HG03442 (cell line): ENCODE data around the gene USP15.
"Not testable (repeated sequence)": the region's sequence is repeated elsewhere in the genome, so short reads cannot be mapped to it uniquely, and the experiment has no call there.

ENCODE experiments used
- ATAC-seq: cut with Tn5 transposase; IDR thresholded peaks from one replicate; pipeline ENCODE4 v1.9.1; 2021; ENCODE audit warnings: mild to moderate bottlenecking, moderate library complexity; ENCODE audit not compliant: unreplicated experiment

USP15 gene

DNA sequence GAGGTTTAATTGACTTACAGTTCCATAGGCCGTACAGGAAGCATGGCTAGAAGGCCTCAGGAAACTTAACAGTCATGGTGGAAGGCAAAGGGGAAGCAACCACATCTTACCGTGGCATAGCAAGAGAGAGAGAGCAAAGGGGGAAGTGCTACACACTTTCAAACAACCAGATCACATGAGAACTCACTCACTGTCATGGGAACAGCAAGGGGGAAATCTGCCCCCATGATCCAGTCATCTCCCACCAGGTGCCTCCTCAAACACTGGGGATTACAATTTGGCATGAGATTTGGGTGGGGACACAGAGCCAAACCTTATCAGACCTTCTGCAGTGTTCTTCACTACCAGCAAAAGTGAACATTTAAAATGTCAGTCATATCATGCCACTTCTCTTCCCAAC is 58.9 kb downstream of the USP15 start:
- no peak for ATAC-seq

DNA sequence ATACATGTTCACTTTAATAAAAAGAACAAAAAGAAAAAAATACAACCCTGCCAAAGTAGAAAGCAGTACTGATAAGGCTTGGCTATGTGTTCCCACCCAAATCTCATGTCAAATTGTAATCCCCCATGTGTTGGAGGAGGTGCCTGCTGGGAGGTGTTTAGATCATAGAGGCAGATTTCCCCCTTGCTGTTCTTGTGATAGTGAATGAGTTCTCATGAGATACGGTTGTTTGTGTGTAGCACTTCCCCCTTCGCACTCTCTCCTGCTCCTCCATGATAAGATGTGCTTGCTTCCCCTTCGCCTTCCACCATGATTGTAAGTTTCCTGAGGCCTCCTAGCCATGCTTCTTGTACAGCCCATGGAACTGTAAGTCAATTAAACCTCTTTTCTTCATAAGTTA is 59.9 kb downstream of the USP15 start:
- no peak for ATAC-seq

DNA sequence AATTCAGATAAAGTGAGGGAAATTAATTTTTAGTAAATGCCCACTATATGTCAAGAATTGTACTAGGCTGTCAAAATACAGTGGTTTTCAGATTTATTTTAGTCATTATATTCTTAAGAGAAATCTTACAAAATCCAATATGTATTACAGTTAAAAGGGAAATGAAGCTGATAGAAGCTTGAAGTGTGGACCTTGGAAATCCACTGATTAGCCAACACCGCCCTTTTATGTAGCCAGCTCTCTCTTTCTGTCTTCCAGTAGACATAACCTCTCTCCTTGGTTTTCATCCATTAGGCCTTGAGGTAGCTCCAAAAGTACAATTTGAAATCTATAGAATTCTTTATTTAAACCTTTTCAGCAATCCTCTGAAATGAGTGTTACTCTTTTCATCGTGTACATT is 63.2 kb downstream of the USP15 start:
- ATAC-seq = no peak

DNA sequence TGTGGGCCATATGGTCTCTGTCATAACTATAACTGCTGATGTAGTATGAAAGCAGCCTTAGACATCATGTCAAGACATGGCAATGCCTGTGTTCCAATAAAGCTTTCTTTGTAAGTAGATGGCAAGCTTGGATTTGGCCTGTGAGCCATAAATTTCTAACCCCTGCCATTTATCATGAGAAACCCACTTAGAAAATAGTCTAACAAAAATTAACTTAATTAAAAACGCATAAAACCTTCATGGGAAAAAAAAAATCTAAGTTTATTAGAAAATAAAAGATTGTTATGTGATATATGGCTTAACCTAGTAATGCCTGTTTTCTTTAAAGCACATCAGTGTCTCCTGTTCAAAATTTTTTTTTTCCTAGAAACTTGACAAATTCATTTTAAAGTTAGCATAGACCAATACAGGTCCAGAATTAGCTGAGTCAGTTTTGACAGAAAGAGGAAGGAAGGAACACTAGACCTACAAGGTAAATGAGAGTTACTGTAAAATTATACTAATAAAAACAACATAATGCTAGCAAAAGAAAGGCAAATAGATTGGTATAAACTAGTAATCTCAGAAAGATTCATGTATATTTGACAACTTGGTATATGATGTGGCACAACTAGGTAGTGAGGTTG is 68.2 kb downstream of the USP15 start:
- ATAC-seq = no peak

DNA sequence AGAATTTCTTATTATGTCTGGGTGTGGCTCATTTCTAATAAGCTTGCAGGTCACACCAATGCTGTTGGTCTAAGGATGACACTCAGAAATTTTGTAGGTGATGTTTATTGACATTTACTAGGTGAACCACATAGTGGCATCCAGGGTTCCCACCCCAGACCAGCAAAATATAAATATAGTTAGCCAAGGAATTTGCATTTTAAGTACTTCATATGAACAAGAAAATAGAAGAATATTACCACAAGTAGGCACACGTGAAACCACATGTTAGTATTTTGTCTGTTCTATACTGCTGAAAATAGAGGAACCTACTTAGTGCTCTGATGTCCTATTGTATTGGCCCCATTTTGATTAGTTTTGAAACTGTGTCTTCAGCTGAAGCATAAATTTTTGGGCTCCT is 71.1 kb downstream of the USP15 start:
- ATAC-seq = peak; percentile 73

DNA sequence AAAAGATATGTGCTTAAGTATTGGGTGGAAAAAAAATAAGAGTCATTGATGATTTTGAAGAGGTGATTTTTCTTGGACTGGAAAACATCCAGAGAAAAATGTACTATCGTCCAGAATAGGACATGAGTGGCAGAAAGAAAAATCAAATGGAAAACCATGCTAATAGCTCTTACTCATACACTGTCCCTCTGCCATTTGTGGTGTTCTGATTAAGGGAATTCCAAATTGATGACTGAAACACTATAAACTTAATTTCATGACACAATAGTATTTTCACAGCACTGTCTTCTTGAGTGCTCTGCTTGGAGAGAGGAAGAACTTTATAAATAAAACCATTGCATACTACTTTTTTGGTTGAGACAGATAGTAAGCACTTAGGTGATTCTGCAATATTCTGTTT is 72.4 kb downstream of the USP15 start:
- no peak for ATAC-seq

DNA sequence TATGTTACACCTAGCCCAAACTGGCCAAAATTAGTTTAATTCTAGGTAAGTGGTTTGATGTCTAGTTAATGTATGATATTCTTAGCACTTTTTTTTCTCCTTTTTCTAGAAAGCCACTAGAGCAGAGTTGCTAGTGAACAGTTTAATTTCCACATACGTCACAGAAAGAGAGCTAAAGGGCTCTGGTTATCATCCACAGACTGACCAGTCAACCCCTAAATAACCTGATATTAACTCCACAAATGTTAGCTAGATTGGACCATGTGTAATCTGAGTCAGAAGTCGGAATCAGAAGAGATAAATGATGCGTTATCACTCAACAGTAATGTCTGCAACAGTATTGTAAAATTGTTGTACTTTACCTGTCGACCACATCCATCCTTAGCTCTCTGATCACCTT is 74.9 kb downstream of the USP15 start:
- ATAC-seq = no peak

DNA sequence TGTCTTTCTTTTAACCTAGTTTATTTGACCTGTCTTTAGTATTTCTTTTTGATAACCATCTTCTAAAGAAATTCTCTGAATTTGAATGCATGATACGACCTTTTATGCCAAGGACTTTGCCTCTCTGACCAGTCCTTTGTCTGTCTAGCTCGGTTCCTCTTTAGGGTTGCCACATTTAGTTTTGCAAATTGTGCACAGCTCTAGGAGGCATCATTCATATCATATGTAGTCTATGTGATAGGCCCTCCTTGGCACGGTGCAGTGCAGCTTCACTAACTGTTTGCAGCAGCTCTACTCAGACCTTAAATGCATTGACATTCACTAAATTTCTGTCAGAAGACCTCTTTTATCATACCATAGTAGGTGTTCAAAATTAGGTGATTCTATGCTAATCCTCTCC is 75.6 kb downstream of the USP15 start:
- no peak for ATAC-seq

DNA sequence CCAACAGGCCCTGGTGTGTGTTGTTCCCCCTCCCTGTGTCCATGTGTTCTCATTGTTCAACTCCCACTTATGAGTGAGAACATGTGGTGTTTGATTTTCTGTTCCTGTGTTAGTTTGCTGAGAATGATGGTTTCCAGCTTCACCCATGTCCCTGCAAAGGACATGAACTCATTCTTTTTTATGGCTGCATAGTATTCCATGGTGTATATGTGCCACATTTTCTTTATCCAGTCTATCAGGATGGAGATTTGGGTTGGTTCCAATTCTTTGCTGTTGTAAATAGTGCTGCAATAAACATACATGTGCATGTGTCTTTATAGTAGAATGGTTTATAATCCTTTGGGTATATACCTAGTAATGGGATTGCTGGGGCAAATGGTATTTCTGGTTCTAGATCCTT is 77.4 kb downstream of the USP15 start:
- ATAC-seq = not testable (repeated sequence)

DNA sequence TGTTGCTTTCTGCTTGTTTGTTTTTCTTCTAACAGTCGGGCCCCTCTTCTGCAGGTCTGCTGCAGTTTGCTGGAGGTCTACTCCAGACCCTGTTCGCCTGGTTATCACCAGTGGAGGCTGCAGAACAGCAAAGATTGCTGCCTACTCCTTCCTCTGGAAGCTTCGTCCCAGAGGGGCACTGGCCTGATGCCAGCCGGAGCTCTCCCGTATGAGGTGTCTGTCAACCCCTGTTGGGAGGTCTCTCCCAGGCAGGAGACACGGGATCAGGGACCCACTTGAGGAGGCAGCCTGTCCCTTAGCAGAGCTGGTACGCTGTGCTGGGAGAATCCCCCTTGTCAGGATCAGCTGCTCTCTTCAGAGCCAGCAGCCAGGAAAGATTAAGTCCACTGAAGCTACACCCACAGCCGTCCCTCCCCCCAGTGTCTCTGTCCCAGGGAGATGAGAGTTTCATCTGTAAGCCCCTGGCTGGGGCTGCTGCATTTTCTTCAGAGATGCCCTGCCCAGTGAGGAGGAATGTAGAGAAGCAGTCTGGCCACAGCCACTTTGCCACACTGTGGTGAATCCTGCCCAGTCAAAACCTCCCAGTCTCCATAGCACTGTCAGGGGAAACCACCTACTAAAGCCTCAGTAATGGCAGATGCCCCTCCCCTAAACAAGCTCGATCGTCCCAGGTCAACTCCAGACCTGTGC is 82.6 kb downstream of the USP15 start:
- not testable (repeated sequence) for ATAC-seq

DNA sequence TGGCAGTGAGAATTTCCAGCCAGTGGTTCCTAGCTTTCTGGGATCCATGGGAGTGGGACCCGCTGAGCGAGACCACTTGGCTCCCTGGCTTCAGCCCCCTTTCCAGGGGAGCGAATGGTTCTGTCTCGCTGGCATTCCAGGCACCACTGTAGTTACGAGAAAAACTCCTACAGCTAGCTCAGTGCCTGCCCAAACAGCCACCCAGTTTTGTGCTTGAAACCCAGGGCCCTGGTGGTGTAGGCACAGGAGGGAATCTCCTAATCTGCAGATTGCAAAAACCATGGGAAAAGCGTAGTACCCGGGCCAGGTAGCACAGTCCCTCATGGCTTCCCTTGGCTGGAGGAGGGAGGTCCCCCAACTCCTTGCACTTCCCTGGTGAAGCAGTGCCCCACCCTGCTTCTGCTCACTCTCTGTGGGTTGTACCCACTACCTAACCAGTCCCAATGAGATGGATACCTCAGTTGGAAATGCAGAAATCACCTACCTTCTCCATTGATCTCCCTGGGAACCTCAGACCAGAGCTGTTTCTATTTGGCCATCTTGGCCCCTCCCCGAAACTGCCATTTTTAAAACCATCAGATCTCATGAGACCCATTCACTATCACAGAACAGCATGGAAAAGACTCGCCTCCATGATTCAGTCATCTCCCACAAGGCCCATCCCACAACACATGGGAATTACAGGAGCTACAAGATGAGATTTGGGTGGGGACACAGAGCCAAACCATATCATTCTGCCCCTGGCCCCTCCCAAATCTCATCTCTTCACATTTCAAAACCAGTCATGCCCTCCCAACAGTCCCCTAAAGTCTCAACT is 83.3 kb downstream of the USP15 start:
- not testable (repeated sequence) for ATAC-seq

DNA sequence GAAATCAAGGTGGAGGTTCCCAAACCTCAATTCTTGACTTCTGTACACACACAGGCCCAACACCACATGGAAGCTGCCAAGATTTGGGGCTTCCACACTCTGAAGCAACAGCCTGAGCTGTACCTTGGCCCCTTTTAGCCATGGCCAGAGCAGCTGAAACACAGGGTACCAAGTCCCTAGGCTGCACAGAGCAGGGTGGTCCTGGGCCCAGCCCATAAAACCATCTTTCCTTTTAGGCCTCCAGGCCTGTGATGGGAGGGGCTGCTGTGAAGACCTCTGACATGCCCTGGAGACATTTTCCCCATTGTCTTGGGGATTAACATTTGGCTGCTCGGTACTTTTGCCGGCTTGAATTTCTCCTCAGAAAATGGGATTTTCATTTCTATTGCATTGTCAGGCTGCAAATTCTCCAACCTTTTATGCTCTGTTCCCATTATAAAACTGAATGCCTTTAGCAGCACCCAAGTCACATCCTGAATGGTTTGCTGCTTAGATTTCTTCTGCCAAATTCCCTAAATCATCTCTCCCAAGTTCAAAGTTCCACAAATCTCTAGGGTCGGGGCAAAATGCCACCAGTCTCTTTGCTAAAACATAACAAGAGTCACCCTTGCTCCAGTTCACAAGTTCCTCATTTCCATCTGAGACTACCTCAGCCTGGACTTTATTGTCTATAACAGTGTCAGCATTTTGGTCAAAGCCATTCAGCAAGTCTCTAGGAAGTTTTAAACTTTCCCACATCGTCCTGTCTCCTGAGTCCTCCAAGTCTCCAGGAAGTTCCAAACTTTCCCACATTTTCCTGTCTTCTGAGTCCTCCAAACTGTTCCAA is 84.7 kb downstream of the USP15 start:
- not testable (repeated sequence) for ATAC-seq

DNA sequence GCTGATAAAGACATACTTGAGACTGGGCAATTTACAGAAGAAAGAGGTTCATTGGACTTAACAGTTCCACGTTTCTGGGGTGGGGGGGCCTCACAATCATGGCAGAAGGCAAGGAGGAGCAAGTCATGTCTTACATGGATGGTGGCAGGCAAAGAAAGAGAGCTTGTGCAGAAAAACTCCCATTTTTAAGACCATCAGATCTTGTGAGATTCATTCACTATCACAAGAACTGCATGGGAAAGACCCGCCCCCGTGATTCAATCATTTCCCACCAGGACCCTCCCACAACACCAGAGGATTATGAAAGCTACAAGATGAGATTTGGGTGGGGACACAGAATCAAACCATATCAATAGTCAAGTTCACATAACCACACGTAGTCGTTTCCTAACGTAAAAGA is 85.5 kb downstream of the USP15 start:
- ATAC-seq = no peak

DNA sequence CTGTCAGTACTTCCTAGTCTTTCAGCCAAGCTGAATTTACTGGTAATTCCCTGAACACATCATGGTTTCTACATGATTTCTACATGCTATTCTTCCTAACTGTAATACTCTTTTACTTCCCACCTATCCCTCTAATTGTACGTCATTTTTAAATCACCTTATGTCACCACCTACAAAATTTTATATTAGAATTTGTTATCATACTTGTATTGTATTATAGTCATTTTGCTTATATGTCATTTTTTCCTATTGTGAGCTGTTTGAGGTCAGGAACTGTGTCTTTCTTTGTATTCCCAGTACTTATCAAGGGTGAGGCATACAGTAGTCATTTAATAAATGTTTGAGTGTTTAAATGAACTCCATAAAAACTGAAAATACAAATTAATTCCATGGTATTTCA is 86.6 kb downstream of the USP15 start:
- no peak for ATAC-seq

DNA sequence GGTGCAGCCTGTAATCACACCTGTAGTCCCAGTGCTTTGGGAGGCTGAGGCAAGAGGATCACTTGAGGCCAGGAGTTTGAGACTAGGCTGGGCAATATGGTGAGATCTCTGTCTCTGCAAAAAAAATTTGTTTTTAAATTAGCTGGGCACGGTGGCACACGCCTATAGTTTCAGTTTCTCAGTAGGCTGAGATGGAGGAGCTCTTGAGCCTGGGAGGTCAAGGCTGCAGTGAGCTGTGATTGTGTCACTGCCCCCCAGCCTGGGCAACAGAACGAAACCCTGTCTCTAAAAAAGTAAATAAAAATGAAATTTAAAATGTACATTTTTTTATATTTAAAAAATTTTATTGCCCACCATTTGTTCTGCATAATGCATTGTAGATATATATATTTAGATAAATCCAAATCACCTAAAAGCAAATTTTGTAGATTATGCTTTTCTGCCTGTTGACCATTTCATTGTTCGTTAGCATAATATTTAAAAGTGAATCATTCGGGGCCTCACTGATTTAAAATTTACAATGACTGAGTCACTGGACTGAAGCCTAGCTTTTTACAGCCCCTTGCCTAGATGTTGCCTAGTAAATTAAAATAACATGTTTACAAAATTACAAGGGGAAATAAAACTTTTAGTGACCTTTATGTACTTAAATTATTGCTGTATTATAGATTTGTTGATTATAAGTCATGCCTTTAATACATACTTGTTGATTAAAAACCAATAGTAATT is 87.9 kb downstream of the USP15 start:
- no peak for ATAC-seq

DNA sequence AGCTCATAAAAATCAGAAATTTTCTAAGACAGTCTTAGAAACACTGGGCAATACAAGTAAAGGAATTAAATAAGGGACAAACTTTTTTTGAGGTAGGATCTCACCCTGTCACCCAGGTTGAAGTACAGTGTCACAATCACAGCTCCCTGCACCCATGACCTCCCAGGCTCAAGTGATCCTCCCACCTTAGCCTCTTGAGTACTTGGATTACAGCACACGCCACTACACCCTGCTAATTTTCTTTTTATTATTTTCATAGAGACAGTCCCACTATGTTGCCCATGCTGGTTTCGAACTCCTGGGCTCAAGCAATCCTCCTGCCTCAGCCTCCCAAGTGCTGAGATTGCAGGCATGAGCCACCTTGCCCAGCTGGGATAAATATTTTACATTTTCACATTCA is 90.3 kb downstream of the USP15 start:
- no peak for ATAC-seq

DNA sequence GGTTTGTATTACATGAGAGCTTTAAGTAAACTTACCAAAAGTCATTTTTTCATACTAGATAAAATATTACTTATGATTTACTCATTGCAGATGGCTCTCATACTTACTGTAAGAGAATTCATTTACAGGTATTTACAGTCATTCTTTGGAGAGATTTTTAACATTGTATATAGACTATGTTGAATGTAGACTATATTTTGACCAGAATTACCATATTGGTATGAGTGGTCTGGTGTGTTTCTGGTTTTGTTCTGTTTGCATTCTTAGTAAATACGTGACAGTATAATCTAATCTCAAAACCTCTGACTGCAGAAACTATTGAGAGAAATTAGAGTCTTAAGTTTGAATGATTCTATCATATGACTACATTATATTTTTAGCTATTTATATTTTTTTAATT is 91.1 kb downstream of the USP15 start:
- ATAC-seq = no peak

DNA sequence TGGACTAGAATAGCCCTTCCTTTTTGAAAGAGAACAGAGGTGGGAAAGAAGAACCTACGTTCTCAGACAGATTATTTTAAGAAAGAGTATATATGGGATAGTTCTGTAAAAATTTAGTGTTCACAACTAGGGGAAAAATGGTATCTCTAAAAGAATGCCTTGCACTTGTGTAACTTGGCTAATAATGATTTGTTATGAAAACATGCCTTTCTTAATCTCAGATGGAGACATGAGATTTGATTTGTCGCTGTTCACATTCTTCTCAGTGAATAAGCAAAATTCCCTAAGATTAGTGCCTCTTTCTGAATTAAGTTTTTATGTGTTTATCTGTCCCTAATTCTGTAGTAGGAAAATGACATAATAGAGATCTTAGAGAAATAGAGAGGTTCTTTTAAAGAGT is 100.8 kb downstream of the USP15 start:
- ATAC-seq = no peak

DNA sequence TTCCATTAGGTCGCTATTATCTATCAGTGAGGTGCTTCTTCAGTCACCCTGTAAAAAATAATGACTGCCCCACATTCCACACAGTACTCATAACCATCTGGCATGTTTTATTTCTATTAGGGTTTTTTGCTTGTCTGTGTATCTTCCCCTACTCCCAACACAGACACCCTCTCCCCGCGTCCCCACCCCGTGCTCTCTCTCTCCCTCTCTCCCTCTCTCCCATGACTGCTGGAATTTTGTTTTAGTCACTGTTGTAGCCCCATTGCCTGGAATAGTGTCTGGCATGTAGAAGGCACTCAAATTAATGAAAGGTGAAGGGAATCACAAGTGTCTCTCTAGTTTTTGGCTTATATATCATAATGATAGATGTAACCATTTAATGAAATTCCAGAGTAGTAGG is 103.3 kb downstream of the USP15 start:
- ATAC-seq = no peak

DNA sequence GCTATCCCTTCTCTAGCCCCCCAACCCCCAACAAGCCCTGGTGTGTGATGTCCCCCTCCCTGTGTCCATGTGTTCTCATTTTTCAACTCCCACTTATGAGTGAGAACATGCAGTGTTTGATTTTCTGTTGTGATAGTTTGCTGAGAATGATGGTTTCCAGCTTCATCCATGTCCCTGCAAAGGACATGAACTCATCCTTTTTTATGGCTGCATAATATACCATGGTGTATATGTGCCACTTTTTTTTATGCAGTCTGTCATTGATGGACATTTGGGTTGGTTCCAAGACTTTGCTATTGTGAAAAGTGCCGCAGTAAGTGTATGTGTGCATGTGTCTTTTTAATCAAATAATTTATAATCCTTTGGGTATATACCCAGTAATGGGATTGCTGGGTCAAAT is 104.5 kb downstream of the USP15 start:
- ATAC-seq = not testable (repeated sequence)

DNA sequence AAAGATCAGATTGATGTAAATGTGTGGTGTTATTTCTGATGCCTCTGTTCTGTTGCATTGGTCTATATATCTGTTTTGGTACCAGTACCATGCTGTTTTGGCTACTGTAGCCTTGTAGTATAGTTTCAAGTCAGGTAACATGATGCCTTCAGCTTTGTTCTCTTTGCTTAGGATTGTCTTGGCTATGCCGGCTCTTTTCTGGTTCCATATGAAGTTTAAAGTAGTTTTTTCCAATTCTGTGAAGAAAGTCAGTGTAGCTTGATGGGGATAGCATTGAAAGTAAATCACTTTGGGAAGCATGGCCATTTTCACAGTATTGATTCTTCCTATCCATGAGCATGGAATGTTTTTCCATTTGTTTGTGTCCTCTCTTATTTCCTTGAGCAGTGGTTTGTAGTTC is 105.6 kb downstream of the USP15 start:
- not testable (repeated sequence) for ATAC-seq
